NB4 (cell line): ENCODE results near the gene HEXD.

ENCODE experiments used
- DNase-seq: peaks from one replicate; pipeline ENCODE4 v3.0.0; 2010; ENCODE audit warnings: low read depth
- H3K4me3 ChIP-seq: one replicate; pipeline ENCODE4 v1.5.1; 2011; ENCODE audit warnings: mild to moderate bottlenecking, low read depth, low read length, moderate library complexity
- CTCF ChIP-seq: IDR thresholded peaks from one replicate; pipeline ENCODE4 v1.5.1; 2012; ENCODE audit warnings: low read depth, low read length
- MAX ChIP-seq: IDR thresholded peaks from 2 replicates; pipeline ENCODE4 v1.6.1; 2011; ENCODE audit warnings: low read depth, low read length
- MYC ChIP-seq: IDR thresholded peaks from 2 replicates; pipeline ENCODE4 v1.6.1; 2011; ENCODE audit warnings: low read depth, low read length
- POLR2A ChIP-seq: IDR thresholded peaks from 2 replicates; pipeline ENCODE4 v1.6.1; 2011; ENCODE audit warnings: mild to moderate bottlenecking; ENCODE audit not compliant: insufficient read length; ENCODE audit errors: extremely low read depth

The HEXD gene

DNA sequence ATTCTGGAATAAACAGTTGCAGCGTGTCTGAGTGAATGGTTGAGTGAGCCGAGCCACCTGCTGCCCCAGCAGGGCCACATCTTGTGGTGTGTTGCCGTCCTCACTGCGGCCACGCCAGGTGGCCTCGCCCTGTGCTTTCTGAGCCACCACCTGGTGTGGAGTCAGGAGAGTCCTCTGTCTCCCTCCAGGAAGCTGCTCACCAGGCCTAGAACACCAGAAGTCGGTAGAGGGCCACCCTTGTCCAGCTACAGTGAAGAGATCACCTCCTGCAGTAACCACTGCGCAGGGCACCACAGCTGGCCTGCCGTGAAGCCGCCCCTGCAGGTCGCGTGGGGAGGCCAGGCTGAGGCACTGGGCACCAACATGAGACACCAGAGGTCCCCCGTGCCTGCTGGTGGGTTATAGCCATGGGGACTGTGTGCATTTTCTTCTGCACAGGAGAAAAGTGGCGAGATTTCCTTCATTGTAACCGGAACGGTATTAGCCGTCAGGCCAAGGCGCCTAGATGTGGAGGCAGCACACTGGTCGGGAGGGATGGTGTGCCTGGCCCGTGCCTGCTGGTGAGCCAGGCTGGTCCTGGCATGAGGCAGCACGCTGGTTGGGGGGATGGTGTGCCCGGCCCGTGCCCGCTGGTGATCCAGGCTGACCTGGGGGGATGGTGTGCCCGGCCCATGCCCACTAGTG is 72.5 kb downstream of the HEXD start:
- DNase-seq = no peak
- TF ChIP-seq POLR2A = no peak
- no peak for TF ChIP-seq MAX
- TF ChIP-seq MYC = no peak
- TF ChIP-seq CTCF = no peak
- no peak overlapping the region for H3K4me3 ChIP-seq

GRCh38 chr17:82491196-82491530 is 73.0 kb downstream of the HEXD start:
- DNase-seq = no peak
- TF ChIP-seq MYC (no peak), CTCF (no peak), MAX (no peak)
- H3K4me3 ChIP-seq = no peak overlapping the region

DNA sequence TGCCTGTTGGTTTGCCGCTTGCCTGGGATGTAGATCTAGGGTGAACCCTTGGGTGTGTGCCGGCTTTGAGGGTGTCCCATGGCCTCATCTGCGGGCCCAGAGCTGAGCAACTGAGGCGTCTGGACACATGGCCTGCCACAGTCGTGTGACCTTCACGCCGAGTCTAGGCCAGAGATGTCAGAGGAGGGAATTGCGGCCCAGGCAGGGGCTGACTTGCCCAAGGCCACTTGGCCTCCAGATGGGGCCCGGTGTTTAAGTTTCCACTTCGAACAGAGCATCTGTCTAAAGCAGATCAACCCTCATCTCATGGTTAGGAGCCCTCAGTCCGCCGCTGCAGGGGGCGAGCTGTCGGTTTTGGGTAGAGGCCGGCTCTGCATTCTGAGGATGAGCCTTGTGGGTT is 73.4 kb downstream of the HEXD start:
- no peak for DNase-seq
- H3K4me3 ChIP-seq = no peak overlapping the region
- TF ChIP-seq CTCF = no peak
- no peak for TF ChIP-seq POLR2A
- no peak for TF ChIP-seq MAX
- no peak for TF ChIP-seq MYC
